ENCODE results near the gene CDYL2. TPM values are rescaled to one million over a fixed set of nuclear protein-coding genes. Genes with fewer than 3 reads are reported as not detected.

The CDYL2 gene
- total RNA-seq, 1 experiment from 2014 or later, result 8.2 TPM

GRCh38 chr16:80620736-80621605 is 183.4 kb downstream of the CDYL2 start:
- Mint-ChIP-seq H3K9me3 (peaks cover 29% of the 10 kb centered on the region), H3K36me3 (peaks cover 5% of the 10 kb centered on the region), H3K4me3 (no peak overlapping the region), H3K4me1 (no peaks in the 10 kb centered on the region), H3K27ac (no peak overlapping the region), H3K27me3 (ENCODE audit: low read depth) (peaks cover 7% of the 10 kb centered on the region)
- ATAC-seq, result no peak
- ChIA-PET POLR2A (no interaction called here), CTCF (no interaction called here)
- TF ChIP-seq TEAD4 (CRISPR knock-in tag; IDR thresholded peaks at IDR 0.05) (no peak), TCF7 (CRISPR knock-in tag; IDR thresholded peaks at IDR 0.05; ENCODE audit: low read depth) (no peak), USF2 (CRISPR knock-in tag; IDR thresholded peaks at IDR 0.05) (no peak), E2F5 (CRISPR knock-in tag; IDR thresholded peaks at IDR 0.05) (no peak), ZBTB21 (CRISPR knock-in tag; IDR thresholded peaks at IDR 0.05; ENCODE audit: borderline replicate concordance) (no peak), GRHL2 (CRISPR knock-in tag; IDR thresholded peaks at IDR 0.05; ENCODE audit: insufficient replicate concordance, severe bottlenecking) (no peak)
- TF ChIP-seq, protein P1, sequence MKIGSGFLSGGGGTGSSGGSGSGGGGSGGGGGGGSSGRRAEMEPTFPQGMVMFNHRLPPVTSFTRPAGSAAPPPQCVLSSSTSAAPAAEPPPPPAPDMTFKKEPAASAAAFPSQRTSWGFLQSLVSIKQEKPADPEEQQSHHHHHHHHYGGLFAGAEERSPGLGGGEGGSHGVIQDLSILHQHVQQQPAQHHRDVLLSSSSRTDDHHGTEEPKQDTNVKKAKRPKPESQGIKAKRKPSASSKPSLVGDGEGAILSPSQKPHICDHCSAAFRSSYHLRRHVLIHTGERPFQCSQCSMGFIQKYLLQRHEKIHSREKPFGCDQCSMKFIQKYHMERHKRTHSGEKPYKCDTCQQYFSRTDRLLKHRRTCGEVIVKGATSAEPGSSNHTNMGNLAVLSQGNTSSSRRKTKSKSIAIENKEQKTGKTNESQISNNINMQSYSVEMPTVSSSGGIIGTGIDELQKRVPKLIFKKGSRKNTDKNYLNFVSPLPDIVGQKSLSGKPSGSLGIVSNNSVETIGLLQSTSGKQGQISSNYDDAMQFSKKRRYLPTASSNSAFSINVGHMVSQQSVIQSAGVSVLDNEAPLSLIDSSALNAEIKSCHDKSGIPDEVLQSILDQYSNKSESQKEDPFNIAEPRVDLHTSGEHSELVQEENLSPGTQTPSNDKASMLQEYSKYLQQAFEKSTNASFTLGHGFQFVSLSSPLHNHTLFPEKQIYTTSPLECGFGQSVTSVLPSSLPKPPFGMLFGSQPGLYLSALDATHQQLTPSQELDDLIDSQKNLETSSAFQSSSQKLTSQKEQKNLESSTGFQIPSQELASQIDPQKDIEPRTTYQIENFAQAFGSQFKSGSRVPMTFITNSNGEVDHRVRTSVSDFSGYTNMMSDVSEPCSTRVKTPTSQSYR (CRISPR knock-in tag; IDR thresholded peaks at IDR 0.05), result no peak
- TF ChIP-seq, protein P2, sequence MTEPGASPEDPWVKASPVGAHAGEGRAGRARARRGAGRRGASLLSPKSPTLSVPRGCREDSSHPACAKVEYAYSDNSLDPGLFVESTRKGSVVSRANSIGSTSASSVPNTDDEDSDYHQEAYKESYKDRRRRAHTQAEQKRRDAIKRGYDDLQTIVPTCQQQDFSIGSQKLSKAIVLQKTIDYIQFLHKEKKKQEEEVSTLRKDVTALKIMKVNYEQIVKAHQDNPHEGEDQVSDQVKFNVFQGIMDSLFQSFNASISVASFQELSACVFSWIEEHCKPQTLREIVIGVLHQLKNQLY (CRISPR knock-in tag; IDR thresholded peaks at IDR 0.05), result no peak
- no peak for DNase-seq (ENCODE audit: low spot score)

- DNase-seq (ENCODE audit: low spot score), result no peak
- Mint-ChIP-seq H3K27ac (no peak overlapping the region), H3K4me3 (no peak overlapping the region), H3K36me3 (peaks cover 5% of the 10 kb centered on the region), H3K27me3 (ENCODE audit: low read depth) (peaks cover 5% of the 10 kb centered on the region), H3K9me3 (peaks cover 24% of the 10 kb centered on the region), H3K4me1 (0 out of 2 replicates have a peak, but pooled peaks cover 3% of the 10 kb centered on the region)
- CTCF ChIA-PET, result no interaction called here
- no peak for ATAC-seq
- POLR2A ChIA-PET, result no interaction called here
- TF ChIP-seq SMAD3 (CRISPR knock-in tag; IDR thresholded peaks at IDR 0.05; ENCODE audit: borderline replicate concordance), result no peak
- no peak for TF ChIP-seq ZNF232 (CRISPR knock-in tag; IDR thresholded peaks at IDR 0.05)
- no peak for TF ChIP-seq AR (CRISPR knock-in tag; IDR thresholded peaks at IDR 0.05)
- TF ChIP-seq ZNF396 (CRISPR knock-in tag; IDR thresholded peaks at IDR 0.05; ENCODE audit: borderline replicate concordance), result no peak
- TF ChIP-seq TEAD4 (CRISPR knock-in tag; IDR thresholded peaks at IDR 0.05), result no peak
- TF ChIP-seq CTCF (IDR thresholded peaks at IDR 0.05), result no peak
- no peak for TF ChIP-seq ZNF317 (CRISPR knock-in tag; IDR thresholded peaks at IDR 0.05; ENCODE audit: borderline replicate concordance, low read depth)
- TF ChIP-seq, protein P3, sequence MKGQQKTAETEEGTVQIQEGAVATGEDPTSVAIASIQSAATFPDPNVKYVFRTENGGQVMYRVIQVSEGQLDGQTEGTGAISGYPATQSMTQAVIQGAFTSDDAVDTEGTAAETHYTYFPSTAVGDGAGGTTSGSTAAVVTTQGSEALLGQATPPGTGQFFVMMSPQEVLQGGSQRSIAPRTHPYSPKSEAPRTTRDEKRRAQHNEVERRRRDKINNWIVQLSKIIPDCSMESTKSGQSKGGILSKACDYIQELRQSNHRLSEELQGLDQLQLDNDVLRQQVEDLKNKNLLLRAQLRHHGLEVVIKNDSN (CRISPR knock-in tag; IDR thresholded peaks at IDR 0.05), result no peak
- TF ChIP-seq, protein P4, sequence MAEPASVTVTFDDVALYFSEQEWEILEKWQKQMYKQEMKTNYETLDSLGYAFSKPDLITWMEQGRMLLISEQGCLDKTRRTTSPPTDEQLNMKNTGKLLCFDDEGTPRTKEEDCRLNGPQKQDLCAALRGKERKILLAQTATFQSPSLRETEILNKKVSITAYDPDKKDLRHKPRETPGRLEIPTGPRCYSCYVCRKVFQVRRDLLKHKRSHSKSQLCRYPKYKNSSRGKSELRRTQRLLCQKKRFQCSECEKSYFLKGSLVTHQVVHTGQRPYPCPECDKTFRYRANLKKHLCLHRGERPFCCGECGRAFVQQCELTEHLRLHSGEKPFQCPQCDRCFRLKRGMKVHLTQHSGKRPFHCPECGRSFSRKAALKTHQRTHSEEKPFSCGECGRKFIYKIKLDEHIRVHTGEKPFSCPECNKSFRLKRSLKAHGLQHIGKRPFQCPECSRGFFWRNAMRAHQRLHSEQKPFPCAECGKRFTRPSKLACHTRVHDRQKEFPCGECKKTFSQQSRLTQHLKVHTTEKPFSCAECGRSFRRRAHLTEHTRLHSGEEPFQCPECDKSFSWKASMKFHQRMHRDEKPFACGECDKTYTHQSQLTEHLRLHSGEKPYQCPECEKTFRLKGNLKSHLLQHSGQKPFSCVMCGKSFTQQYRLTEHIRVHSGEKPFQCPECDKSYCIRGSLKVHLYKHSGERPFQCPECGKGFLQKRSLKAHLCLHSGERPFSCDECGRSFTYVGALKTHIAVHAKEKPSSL (CRISPR knock-in tag; conservative IDR thresholded peaks at IDR 0.05), result no peak
- TF ChIP-seq E2F1 (CRISPR knock-in tag; IDR thresholded peaks at IDR 0.05), result no peak
Measured at GRCh38 chr16:80619824-80620223, 184.6 kb downstream of the CDYL2 start.
